ENCODE measurements around the gene FBN2. TPM values are rescaled to one million over a fixed set of nuclear protein-coding genes. Genes with fewer than 3 reads are reported as not detected.
"Not testable (repeated sequence)": the region's sequence is repeated elsewhere in the genome, so short reads cannot be mapped to it uniquely, and the experiment has no call there.

The FBN2 gene
- total RNA-seq, 1 donor from 2014 or later = 50.9 TPM

DNA sequence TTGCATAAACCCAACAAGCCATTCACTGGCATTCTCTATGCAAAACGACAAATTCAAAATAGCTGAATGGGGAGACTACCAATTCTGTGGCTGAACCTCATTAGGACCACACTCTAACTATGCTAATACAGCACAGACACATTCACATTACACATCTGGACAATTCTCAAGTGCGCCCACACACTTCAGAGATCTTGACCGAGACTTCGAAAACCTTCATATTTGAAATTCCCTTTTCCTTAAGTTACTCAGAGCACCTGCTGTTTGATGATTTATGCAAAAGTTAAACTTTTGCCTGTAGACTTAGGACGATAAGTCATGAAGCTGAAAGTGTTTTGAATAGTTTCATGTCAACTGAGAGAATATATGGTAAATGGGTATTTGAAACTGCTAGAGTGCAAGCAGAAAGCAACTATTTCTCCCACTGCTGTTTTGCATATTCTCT, 111.9 kb downstream of the FBN2 start:
- DNase-seq (ENCODE audit: low read depth) = peak; percentile 7

DNA sequence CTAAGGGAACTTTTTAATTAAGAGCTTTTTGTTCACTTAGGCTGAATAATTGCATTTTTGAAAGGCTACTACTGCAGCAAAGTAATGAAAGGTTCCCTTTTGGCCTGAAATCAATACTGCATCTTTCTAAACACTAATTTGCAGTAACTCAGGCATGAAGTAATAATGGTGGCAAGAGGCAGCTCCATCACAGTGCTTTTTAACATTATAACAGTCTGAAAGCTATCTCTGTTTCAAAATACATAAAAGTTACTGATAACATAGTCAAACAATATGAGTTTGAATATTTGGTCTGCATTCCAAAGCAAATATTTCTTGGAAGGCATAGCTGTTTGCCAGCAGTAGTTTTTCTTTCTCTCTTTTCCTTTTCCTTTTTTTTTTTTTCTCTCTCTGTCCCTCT, 113.4 kb downstream of the FBN2 start:
- DNase-seq (ENCODE audit: low read depth) = no peak

DNA sequence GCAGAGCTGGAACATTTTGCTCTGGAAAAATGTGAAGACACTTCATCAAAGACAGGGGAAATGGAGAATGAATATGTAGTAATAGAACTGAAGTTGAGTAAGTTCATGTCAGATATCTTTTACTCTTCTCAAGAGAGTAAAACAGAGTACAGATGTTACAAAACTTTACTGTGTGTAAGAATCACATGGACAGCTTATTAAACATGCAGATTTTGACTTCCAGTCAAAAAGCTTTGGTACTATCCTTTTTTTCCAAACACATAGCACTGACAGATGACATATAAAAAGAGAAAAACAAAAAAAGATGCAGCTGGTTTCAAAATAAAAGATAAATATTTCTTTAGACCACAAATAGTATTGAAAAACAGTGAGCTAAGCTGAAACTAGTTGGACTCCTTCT, 115.4 kb downstream of the FBN2 start:
- no peak for DNase-seq (ENCODE audit: low read depth)

DNA sequence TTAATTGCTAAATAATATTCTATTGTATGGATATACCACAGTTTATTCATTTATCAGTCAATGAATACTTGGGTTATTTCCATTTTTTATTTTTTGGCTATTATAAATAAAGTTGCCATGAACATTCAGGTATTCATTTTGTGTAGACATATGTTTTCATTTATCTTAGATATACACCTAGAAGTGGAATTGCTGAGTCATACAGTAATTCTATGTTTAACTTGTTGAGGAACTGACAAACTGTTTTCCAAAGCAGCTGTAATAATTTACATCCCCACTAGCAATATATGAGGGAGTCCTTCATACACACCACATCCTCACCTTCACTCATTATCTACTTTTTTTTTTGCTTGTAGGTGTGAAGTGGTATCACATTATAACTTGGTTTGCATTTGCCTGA, 123.6 kb downstream of the FBN2 start:
- DNase-seq (ENCODE audit: low read depth) = no peak

DNA sequence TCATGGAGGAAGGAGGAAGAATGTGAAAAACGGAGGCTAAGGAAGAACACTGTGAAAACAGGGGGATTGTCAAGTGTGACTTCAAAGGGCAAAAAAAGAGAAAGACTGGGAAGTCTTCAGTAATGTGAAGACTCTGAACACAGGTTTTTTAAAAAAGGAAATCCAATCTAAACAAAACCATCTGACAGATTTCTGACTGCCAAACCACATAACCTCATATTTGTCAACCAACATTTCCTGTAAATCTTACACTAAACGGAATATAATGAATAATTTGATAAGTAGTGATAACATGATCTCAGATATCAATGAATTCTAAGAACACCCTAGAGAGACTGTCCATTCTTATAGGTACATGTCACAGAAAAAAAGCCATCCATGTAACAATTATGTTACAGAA, 124.7 kb downstream of the FBN2 start:
- no peak for DNase-seq (ENCODE audit: low read depth)

DNA sequence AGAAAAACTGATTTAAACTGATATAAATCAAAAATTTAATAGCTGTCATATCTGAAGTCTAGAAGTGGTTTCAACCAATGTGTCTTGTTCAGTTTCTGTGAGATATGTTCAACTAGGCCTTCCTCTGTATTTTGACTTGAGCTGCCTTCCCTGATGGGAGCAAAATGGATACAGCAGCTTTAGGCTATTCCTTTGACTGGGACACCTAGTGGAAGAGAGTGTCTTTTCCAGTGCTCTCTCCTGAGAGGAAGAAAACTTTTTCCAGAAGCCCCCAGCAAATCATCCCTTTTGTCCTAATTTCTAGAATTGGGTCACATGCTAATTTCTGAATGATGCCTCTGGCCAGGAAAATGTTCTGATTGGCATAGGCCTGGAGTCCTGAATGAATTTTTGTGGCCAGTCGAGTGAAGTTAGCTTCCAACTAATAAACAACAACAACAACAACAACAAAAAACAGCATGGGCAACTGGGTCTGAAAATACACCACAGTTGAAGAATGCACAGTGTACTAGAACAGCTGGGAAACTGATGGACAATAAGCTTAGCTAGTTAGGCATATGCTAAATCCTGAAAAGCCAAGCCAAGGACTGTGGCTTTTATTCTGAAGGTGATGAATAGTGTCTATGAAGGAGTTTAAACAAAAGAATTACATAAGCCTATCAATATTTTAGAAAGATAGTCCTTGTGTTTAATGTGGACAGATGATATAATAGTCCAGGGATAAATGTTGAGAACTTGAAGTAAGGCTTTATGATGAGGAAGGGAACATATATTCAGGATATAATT, 125.7 kb downstream of the FBN2 start:
- DNase-seq (ENCODE audit: low read depth) = no peak

DNA sequence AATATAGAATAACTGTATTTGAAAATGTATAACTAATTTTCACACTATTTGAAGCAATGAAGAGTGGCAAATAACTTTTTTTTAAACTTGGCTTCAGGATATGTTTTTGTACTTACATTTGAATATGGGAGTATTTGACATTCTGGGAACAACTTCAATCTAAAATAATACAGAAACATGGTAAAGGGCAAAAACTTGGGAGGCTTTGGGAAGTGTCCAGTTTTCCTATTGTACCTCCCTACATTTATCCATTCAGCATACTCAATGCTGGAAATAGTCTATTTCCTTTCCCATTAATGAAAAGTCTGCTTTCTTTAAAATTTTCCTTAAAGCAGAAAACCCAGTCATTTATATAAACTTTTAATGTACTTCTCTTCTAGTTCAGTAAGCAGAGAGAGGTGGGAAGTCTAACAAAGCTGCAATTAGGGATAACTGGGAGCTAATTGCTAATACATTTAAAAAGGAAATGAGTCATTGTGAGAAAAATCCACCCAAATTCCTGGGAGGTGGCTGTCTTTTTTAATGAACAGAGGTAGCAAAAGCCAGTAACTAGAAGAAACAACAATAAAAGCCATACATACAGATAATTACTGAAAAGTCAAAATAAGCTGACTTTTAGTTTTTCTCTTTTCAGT, 128.8 kb downstream of the FBN2 start:
- peak; percentile 71 for DNase-seq (ENCODE audit: low read depth)

DNA sequence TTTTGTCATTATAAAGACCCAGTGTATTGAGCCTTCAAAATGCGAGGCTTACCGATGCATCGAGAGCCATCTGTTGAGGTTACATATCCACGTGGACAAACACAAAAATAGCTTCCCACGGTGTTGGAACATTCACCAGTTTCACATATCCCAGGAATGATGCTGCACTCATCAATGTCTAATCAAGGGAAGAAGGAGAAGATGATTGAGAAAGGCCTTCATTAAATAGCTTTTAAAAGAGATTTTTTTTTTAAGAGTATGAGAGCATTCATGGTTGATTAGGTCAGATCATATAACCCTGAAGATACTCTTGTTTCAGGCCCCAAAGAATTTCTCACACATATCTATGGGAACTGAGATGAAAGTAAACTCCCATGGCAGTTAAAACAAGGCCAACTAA, 129.4 kb downstream of the FBN2 start:
- DNase-seq (ENCODE audit: low read depth) = peak; percentile 46

DNA sequence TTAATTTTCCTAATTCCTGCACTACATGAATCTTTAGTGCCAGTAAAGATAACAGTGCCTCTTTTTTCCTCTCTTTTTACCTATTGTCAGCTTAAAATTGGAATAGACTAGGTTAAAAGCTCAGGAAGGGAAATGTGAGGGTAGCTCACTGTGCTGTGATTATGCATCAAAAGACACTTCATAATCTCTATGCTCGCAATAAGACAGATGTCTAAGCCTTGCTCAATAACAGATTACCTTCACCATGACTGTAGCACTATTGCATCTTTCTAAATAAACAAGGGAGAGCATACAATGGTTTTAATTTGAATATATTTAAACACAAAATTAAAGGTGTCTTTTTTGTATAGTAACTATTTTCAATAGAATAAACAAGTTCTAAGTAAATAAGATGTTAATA, 130.1 kb downstream of the FBN2 start:
- DNase-seq (ENCODE audit: low read depth) = no peak

DNA sequence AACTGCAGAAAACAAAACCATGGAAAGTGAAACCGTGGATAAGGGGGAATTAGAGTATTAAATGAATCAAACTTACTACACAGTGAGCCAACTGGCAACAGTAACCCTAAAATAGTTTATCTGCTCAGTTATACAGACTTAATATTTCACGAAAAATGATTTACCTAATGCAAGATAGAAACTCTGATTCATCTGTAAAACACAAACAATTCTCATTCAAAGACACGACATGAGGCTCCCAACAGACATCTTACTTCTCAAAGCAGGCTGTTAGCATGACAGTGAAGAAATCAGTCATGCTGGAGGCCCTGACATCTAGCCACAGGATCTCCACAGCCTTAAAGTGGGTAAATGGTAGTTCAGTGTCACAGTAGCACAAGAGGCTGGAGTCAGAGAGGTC, 131.2 kb downstream of the FBN2 start:
- DNase-seq (ENCODE audit: low read depth) = no peak

DNA sequence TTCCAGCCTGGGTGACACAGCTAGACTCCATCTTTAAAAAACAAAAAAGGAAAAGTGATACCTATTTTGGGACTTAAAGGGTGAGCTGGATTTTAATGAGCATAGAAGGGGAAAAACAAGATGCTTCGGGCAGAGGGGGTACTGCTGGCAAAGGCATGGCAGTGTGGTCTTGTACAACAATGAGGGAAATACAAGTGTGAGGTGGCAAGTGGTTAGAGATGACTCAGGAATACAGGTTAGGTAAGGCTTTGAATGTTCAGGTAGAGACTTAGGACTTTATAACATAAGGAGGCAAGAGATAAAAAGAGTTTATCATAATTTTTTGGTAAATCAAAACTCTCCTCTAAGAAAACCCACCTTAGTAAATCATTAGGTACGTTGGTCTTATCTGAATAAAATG, 132.9 kb downstream of the FBN2 start:
- no peak for DNase-seq (ENCODE audit: low read depth)

DNA sequence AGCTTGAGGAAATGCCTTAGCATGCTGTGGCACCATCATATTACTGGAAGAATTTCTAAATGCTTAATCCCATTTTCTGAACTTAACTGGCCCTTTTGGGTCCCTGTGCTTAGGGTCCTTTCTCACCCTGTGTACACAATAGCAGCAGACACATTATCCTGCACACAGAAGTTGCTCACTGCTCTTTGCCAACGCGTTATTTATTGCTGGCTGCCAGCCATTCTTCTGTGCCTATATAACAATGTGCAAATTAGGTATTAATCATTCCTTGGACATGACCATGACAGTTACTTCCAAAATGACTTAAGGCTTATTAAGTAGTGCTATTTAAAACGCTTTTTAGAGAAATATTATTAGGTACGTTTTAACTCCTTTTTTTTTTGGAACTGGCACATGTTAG, 134.7 kb downstream of the FBN2 start:
- peak; percentile 12 for DNase-seq (ENCODE audit: low read depth)

DNA sequence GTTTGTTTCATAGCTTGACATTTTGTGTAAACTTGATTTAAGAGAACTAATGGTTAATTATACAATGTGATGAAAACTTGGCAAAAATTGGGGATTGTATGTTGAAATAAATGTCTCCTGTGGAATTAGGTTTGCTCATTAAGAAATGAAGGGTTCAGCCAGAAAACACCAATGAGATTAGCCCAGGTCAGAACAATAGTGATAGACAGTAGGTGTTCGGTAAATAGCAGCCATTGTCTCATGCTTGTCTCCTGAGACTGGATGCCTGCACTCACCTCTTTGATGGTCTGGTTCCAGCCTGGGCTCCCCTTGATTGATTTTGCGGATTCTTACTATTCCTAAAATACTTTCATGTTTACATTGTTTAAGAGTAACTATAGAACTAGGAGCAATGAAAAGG, 135.5 kb downstream of the FBN2 start:
- DNase-seq (ENCODE audit: low read depth) = no peak

DNA sequence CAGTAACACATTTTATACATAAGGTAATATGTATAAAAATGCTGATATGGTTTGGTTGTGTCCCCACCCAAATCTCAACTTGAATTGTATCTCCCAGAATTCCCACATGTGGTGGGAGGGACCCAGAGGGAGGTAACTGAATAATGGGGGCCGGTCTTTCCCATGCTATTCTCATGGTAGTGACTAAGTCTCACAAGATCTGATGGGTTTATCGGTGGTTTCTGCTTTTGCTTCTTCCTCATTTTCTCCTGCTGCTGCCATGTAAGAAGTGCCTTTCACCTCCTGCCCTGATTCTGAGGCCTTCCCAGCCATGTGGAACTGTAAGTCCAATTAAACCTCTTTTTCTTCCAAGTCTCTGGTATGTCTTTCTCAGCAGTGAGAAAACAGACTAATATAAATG, 137.3 kb downstream of the FBN2 start:
- DNase-seq (ENCODE audit: low read depth) = not testable (repeated sequence)

DNA sequence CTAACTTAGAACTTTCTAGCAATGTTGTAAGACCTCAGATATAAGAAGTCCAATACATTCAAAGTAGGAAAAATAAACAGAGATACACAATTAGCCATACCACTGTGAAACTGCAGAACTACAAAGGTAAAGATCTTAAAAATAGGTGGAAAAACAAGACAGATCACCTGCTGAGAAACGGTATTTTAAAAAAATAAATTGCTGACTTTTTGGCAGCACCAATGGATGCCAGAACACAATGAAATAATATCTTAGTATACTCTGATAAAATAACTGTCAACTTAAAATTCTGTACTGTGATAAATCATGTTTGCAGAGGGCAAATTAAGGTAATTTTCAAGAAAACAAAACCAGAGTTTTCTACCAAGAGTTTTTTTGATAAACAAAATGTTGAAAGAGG, 138.9 kb downstream of the FBN2 start:
- DNase-seq (ENCODE audit: low read depth) = no peak

DNA sequence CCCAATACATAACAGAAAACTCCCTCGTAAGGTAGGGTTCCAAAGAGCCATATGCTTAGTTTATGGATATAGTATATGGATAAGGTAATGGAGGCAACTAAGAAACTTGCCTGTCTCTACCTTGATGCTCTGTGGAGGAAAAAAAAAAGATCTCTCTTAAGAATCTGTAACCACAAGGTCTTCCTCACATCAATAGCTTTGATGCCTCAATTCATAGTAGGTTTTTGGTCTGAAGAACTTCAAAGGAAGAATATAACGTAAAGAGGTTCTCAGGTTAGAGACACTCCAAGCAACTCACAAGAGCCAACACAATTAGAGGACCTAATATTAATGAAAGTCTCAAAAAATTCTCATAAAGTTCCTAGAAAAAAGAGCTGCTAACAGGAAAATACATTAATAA, 140.2 kb downstream of the FBN2 start:
- DNase-seq (ENCODE audit: low read depth) = no peak

DNA sequence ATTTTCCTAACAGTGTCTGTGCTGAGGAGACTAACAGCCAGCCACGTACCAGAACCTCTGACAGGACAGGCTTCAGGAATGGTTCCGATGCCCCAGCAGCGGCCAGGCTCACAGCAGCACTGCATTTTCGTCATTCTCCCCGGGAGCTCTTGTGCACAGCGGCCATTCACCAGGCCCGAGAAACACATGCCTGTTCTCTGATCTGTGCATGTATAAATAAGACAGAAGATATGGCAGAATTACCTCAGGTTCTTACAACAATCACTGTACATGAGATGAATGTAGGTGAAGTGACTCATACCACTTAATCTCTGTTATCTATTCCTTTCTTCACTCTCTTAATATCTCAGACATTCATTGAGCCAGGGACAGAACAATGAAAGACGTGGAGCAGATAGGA, 143.0 kb downstream of the FBN2 start:
- DNase-seq (ENCODE audit: low read depth) = no peak

DNA sequence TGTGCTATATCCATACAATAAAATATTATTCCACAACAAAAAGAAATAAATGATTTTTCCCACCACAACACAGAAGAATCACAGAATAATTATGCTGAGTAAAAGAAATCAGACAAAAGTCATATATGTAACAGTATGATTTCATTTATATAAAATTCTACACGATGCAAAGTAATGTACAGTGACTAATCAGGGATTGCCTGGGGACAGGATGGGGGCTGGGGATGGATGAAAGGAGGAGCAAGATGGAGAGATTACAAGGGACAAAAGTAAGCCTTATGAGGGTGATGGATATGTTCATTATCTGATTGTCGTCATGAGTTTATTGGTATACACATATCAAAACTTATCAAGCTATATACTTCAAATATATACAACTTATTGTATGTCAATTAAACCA, 154.0 kb downstream of the FBN2 start:
- no peak for DNase-seq (ENCODE audit: low read depth)

DNA sequence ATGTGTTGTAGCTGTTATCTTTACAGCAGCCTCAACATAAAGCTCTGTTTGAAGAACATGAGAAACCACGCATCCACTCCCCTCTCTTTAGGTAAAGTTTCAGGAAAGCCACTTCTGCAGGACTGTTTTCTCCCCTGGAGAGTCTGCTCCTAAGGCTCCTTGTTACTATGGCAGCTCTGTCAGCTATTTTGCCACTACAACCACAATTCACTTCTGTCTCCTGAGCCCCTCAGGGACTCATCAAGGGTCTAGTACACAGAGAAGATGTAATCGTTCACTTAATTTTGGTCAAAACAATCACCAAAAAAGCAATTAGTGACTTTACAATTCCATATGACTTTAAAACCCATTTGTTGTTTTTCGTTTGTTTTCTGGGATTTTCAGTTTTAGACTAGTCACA, 157.7 kb downstream of the FBN2 start:
- DNase-seq (ENCODE audit: low read depth) = no peak

DNA sequence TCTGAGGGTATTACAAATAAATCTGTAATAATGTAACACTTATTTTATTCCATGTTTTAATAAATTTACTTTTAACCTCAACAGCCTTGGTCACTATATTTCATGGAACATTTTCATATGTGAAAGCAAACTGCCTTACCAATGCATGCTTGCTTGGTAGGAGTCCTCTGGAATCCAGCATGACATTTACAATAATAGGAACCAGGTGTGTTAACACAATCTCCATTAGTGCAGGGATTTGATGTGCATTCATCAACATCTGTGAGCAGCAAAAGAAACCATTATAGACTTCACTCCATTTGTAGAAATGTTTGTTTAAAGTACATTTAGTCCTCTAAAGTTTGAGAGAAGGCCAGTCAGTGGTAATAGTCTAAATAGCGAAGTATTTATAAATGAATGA, 159.4 kb downstream of the FBN2 start:
- no peak for DNase-seq (ENCODE audit: low read depth)

DNA sequence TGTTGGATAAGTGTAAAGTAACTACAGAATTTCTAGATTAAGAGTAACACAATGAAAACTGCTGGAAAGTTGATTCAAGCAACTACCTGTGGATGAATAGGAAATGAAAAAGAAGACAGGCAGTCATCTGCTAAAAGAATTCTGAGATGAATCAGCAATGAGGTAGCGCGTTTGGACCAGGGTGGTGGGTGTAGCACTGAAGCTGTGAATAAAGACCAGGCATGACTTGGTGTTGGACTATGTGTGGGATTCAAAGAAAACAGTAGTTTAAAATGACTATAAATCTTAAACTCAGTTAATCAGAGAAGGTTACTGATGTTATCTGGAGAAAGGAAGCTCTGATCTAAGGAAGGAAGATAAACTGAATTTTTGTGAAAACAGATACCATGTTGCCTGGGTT, 159.8 kb downstream of the FBN2 start:
- DNase-seq (ENCODE audit: low read depth) = peak; percentile 23

DNA sequence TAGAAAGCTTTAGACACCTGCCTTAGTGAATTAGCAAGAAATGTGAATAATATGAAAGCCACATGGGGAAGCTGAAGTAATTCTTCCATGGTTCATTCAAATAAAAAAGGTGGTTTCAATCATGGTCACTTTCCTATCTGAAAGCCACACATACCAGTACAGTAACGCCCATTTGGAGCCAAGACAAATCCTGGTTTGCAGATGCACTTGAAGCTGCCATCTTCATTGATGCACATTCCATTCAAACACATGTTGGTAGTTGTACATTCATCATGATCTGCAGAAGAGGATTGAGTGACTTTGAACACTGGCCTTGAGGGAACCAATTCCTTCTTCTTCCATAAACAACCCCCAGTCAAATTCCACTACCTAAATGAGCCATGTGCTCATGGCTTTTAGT, 161.5 kb downstream of the FBN2 start:
- DNase-seq (ENCODE audit: low read depth) = no peak

DNA sequence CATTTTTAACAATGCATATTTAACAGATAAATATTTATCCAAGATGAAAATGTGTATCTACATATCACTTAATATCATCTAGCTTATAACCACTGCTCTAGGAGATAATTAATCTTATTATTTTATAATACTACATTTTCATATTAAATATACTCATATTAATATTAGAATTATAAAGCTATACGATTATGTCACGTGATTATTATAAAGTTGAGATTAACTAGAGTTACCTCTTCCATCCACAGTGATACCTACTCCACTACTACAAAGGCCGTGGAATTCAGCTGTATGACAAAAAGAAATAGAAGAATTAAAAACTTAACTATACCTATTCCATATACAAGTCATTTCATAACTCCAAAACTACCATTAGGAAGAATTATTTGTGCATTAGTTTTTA, 171.9 kb downstream of the FBN2 start:
- DNase-seq (ENCODE audit: low read depth) = no peak

DNA sequence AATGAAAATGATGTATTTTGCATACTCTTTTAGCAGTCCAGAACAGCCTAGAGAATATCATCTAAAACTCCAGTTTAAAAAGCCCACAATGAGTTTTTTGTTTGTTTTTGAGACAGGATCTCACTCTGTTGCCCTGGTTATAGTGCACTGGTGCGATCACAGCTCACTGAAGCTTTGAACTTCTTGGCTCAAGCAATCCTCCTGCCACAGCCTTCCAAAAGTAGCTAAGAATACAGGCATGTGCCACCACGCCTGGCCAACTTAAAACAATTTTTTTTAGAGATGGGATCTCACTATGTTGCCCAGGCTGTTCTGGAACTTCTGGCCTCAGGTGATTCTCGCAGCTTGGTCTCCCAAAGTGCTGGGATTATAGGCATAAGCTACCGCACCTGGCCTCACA, 175.7 kb downstream of the FBN2 start:
- no peak for DNase-seq (ENCODE audit: low read depth)
